ENCODE data around the gene RCE1. TPM values are rescaled to one million over a fixed set of nuclear protein-coding genes. Genes with fewer than 3 reads are reported as not detected.

RCE1 gene
- total RNA-seq, 2 experiments from 2014 or later: 19.3 to 20.6 TPM

DNA sequence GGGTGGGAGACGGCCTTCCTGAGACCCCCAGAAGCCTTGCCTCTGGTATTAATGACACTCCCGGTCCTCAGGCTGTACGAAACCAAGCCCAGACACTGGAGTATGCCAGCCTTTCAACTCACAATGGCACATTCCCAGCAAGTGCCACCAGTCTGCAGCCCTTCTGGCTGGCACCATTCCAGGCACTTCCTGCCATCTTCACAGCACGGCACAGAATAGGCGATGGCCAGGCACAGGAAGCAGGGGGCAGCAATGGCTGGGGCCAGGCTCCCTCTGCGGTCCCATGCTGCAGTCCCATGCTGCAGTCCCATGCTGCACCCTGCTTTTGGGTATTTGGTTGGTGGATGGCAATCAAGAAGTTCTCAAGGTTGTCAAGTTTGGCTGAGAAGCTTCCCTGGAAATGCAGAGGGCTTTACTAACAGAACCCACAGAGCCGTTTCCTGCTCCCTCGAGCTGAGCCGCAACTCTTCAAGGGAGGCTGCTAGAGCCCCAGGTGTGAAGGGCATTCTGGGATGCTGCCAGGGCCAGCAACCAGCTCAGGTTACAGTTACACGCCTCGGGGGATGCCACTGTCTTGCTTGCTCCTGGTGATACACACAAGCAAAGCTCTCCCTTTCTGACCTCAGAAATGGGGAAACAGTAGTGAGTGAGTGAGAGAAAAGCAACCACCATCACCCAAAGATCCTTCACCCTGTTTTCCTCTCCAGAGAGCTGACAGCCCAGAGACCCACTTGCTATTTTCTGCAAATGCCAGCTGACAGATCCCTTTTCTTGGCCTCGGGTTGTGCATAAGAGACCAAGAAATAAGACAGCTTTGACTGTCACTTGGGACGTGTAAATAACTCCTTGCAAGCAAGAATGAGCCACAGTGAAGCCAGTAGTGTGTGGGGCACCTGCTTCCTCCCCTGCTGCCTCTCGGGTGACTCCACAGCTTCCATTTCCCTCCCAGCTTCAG, 37.5 kb downstream of the RCE1 start:
- Mint-ChIP-seq H3K36me3 (ENCODE audit: low read depth) (no peaks in the 10 kb centered on the region), H3K4me3 (no peak overlapping the region), H3K9me3 (no peaks in the 10 kb centered on the region), H3K27ac (no peak overlapping the region), H3K4me1 (ENCODE audit: low read depth) (peaks cover 16% of the 10 kb centered on the region), H3K27me3 (ENCODE audit: low read depth) (no peaks in the 10 kb centered on the region)
- intact Hi-C loops (cut with micrococcal nuclease): loop anchor here (5.0 kb wide), 1 partner anchor 38 kb away; the partner anchor contains the start of gene RCE1
- DNase-seq: peak; percentile 35
- CTCF ChIA-PET: interaction anchor here (0.8 to 2.1 kb wide), 3 partner anchors 9 to 39 kb away, joined by 3 to 6 read pairs (median 4); no protein-coding TSS in a partner anchor

DNA sequence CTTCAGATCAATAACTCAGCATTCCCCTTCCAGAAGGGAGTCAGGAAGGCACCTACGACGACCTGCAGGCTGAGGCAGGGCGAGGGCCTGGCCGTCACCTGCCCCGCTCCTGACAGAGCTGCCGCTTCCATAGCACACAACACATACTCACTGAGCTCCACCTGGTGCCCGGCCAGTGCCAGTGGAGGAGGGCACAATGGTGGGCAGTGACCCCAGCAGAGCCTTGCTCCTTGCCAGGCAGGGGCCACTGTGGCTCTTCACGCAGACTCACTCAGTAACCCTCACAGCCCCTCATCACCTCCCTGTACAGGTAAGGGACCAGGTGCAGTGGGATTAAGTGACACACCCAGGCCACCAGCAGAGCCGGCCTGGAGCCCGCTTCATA, 38.2 kb downstream of the RCE1 start:
- no peak overlapping the region for H3K27ac Mint-ChIP-seq
- intact Hi-C loops (cut with micrococcal nuclease): loop anchor here (5.0 kb wide), 1 partner anchor 39 kb away; the partner anchor contains the start of gene RCE1
- CTCF ChIA-PET: interaction anchor here (0.8 to 2.1 kb wide), 4 partner anchors 10 to 39 kb away, joined by 3 to 6 read pairs (median 4); no protein-coding TSS in a partner anchor
- no peaks in the 10 kb centered on the region for H3K36me3 Mint-ChIP-seq (ENCODE audit: low read depth)
- no peaks in the 10 kb centered on the region for H3K27me3 Mint-ChIP-seq (ENCODE audit: low read depth)
- no peaks in the 10 kb centered on the region for H3K9me3 Mint-ChIP-seq
- H3K4me3 Mint-ChIP-seq: no peak overlapping the region
- DNase-seq: no peak
- H3K4me1 Mint-ChIP-seq (ENCODE audit: low read depth): peaks cover 16% of the 10 kb centered on the region

- no peaks in the 10 kb centered on the region for H3K27me3 Mint-ChIP-seq (ENCODE audit: low read depth)
- intact Hi-C loops (cut with micrococcal nuclease): loop anchor here (2.0 to 5.0 kb wide), 2 partner anchors 40 to 187 kb away; partner anchors contain the start of gene RCE1
- DNase-seq: no peak
- peaks cover 16% of the 10 kb centered on the region for H3K4me1 Mint-ChIP-seq (ENCODE audit: low read depth)
- H3K9me3 Mint-ChIP-seq: no peaks in the 10 kb centered on the region
- CTCF ChIA-PET: interaction anchor here (1.4 to 2.1 kb wide), 3 partner anchors 10 to 40 kb away, joined by 3 to 6 read pairs (median 4); no protein-coding TSS in a partner anchor
- no peaks in the 10 kb centered on the region for H3K36me3 Mint-ChIP-seq (ENCODE audit: low read depth)
- H3K4me3 Mint-ChIP-seq: no peak overlapping the region
- H3K27ac Mint-ChIP-seq: no peak overlapping the region
These were observed 38.7 kb downstream of the RCE1 start for GRCh38 chr11:66881927-66882452.

GRCh38 chr11:66882561-66883015, 39.3 kb downstream of the RCE1 start:
- Mint-ChIP-seq H3K36me3 (ENCODE audit: low read depth) (no peaks in the 10 kb centered on the region), H3K27me3 (ENCODE audit: low read depth) (no peaks in the 10 kb centered on the region), H3K4me1 (ENCODE audit: low read depth) (peaks cover 16% of the 10 kb centered on the region), H3K4me3 (no peak overlapping the region), H3K27ac (no peak overlapping the region), H3K9me3 (no peaks in the 10 kb centered on the region)
- no peak for DNase-seq
- CTCF ChIA-PET: interaction anchor here (1.0 to 1.7 kb wide), 4 partner anchors 15 to 190 kb away, joined by 3 to 4 read pairs (median 3); no protein-coding TSS in a partner anchor
- intact Hi-C loops (cut with micrococcal nuclease): loop anchor here (2.0 to 5.0 kb wide), 2 partner anchors 40 to 188 kb away; partner anchors contain the start of gene RCE1

DNA sequence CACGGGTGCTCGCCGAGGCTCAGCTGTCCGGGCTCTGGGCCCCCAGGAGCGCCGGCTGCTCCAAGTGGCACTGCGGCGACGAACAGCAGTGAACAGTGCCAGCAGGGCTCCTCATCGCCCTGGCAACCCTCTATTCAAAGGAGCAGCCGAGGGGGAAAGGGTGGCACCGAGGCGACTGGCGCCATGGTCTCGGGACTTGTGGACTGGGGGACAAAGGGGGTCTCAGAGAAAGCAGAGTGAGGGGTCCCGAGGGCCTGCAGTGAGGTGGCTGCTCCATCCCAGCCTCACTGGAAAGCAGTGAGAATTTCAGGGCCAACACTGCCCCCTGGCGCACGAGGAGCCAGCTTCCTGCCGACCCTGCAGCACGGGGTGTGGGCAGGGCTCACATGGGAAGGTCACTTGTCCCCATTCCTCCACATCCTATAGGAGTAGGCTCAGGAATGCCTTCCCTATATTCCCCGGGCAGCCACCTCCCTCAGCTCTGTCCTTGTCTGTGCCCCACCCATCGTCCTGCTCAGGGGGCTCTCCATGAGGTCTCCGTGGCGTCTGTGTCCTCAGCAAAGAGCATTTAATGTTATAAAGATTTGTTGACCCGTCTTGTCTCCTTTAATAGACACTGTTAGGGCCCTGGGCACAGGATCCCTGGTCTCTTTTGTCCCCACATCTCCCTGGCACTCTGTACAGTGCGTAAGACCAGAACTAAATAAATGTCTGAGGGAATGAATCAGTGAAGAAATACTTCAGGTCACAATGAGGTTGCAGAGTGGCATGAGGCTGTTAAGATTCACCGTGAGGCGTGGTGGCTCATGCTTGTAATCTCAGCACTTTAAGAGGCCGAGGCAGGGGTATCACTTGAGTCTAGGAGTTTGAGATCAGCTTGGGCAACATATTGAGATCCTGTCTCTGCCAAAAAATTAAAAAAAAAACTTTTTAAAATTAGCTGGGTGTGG, 40.0 kb downstream of the RCE1 start:
- no peaks in the 10 kb centered on the region for H3K27me3 Mint-ChIP-seq (ENCODE audit: low read depth)
- intact Hi-C loops (cut with micrococcal nuclease): loop anchor here (2.0 to 5.0 kb wide), 2 partner anchors 41 to 188 kb away; partner anchors contain the start of gene RCE1
- H3K27ac Mint-ChIP-seq: no peak overlapping the region
- CTCF ChIA-PET: interaction anchor here (0.6 to 1.4 kb wide), 8 partner anchors 9 to 191 kb away, joined by 3 to 5 read pairs (median 3); no protein-coding TSS in a partner anchor
- peak; percentile 79 for DNase-seq
- peaks cover 16% of the 10 kb centered on the region for H3K4me1 Mint-ChIP-seq (ENCODE audit: low read depth)
- H3K4me3 Mint-ChIP-seq: no peak overlapping the region
- H3K36me3 Mint-ChIP-seq (ENCODE audit: low read depth): no peaks in the 10 kb centered on the region
- no peaks in the 10 kb centered on the region for H3K9me3 Mint-ChIP-seq

GRCh38 chr11:66884443-66884842, 41.2 kb downstream of the RCE1 start:
- no peaks in the 10 kb centered on the region for H3K36me3 Mint-ChIP-seq (ENCODE audit: low read depth)
- CTCF ChIA-PET: interaction anchor here (0.5 to 1.4 kb wide), 6 partner anchors 8 to 192 kb away, joined by 3 to 5 read pairs (median 4); no protein-coding TSS in a partner anchor
- no peak for DNase-seq
- H3K4me1 Mint-ChIP-seq (ENCODE audit: low read depth): peaks cover 16% of the 10 kb centered on the region
- no peaks in the 10 kb centered on the region for H3K9me3 Mint-ChIP-seq
- H3K4me3 Mint-ChIP-seq: no peak overlapping the region
- intact Hi-C loops (cut with micrococcal nuclease): loop anchor here (5.0 kb wide), 1 partner anchor 42 kb away; the partner anchor contains the start of gene RCE1
- no peaks in the 10 kb centered on the region for H3K27me3 Mint-ChIP-seq (ENCODE audit: low read depth)
- no peak overlapping the region for H3K27ac Mint-ChIP-seq

DNA sequence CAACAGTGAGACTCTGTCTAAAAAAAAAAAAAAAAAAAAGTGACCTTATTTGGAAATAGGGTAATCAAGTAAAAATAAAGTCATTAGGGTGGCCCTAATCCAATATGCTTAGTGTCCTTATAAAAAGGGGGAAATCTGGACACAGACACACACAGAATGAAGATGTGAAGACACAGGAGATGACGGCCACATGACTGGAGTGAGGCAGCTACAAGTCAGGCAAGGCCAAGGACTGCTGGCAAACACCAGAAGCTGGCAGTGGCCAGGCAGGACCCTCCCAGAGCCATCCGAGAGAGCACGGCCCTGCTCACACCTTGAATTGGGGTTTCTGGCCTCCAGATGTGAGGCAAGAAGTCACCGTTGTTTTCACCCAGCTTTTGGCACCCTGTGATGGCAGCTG, 42.2 kb downstream of the RCE1 start:
- no peaks in the 10 kb centered on the region for H3K27me3 Mint-ChIP-seq (ENCODE audit: low read depth)
- intact Hi-C loops (cut with micrococcal nuclease): no loop called here
- CTCF ChIA-PET: no interaction called here
- H3K4me3 Mint-ChIP-seq: no peak overlapping the region
- no peaks in the 10 kb centered on the region for H3K9me3 Mint-ChIP-seq
- no peaks in the 10 kb centered on the region for H3K36me3 Mint-ChIP-seq (ENCODE audit: low read depth)
- no peak for DNase-seq
- peaks cover 11% of the 10 kb centered on the region for H3K4me1 Mint-ChIP-seq (ENCODE audit: low read depth)
- H3K27ac Mint-ChIP-seq: no peak overlapping the region

DNA sequence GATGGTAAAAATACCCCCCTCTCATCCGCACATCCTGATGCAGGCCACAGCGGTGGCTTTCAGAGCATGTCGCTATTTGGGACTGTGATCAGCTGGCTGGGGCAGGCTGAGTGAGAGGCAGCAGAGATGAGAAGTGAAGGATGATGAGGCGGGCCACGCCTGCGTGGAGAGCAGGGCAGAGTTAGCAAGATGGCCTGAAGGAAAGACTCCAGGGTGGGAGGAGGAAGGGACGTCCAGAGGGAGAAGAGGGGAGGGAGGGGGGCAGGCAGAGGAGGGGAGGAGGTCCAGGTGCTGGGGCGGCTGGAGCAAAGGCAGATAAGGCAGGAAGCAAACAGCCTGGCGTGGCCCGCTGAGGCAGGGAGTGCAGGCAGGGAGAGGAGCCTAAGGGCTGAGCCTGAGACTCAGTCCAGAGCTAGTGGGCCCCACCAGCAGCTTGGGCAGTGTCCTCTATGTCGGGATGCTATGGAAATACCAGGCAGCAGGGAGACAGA, 42.8 kb downstream of the RCE1 start:
- Mint-ChIP-seq H3K36me3 (ENCODE audit: low read depth) (no peaks in the 10 kb centered on the region), H3K9me3 (no peaks in the 10 kb centered on the region), H3K27ac (no peak overlapping the region), H3K27me3 (ENCODE audit: low read depth) (no peaks in the 10 kb centered on the region), H3K4me3 (no peak overlapping the region), H3K4me1 (ENCODE audit: low read depth) (peaks cover 5% of the 10 kb centered on the region)
- DNase-seq: no peak
- CTCF ChIA-PET: no interaction called here
- intact Hi-C loops (cut with micrococcal nuclease): no loop called here

DNA sequence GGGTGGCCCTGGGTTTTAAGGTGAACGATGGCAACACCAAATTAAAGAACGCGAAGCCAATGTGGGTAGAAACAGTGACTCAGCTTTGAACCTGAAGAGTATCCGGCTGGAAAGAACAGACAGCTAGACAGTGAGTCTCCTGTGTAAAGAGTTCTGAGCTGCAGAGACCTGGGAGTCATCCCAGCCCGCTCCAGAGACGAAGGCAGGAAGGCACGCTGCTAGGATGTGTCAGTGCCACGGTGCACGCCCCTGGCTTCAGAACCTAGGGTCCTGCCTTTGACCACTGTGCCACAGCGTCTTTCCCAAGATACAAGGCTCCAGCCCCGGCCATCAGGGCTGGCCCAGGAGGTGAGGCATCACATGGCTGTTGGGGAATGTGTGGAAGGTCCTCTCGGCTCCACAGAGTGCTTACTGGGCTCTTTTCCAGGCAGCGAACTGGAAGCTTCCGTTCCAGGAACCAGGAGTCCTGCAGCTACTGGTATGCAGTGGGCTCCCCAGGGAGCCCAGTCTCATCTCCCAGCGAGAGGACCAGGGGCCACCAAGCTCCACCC, 43.5 kb downstream of the RCE1 start:
- Mint-ChIP-seq H3K27me3 (ENCODE audit: low read depth) (no peaks in the 10 kb centered on the region), H3K4me3 (no peak overlapping the region), H3K9me3 (no peaks in the 10 kb centered on the region), H3K27ac (no peak overlapping the region), H3K4me1 (ENCODE audit: low read depth) (peaks cover under 1% of the 10 kb centered on the region), H3K36me3 (ENCODE audit: low read depth) (no peaks in the 10 kb centered on the region)
- DNase-seq: no peak
- CTCF ChIA-PET: no interaction called here
- intact Hi-C loops (cut with micrococcal nuclease): no loop called here

DNA sequence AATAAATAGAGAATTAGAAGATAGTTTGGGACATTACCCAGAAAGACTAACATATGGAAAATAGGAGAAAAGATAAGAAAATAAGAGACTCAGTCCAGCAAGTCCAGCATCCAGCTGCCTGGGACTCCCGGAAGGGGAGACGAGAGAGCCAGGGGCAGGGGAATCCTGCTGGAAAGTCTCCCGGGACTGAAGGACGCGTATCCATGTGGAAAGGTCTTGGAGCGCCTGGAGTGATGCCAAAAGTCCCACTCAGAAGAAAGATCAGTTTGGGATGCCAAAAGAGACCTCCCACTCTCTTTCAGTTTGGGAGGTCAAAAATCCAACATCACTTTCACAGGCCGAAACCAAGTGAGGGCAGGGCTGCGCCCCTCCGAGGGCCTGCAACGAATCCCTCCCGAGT, 44.3 kb downstream of the RCE1 start:
- Mint-ChIP-seq H3K36me3 (ENCODE audit: low read depth) (no peaks in the 10 kb centered on the region), H3K4me1 (ENCODE audit: low read depth) (peaks cover 8% of the 10 kb centered on the region), H3K27ac (no peak overlapping the region), H3K9me3 (no peaks in the 10 kb centered on the region), H3K27me3 (ENCODE audit: low read depth) (no peaks in the 10 kb centered on the region), H3K4me3 (no peak overlapping the region)
- intact Hi-C loops (cut with micrococcal nuclease): no loop called here
- no peak for DNase-seq
- CTCF ChIA-PET: no interaction called here

DNA sequence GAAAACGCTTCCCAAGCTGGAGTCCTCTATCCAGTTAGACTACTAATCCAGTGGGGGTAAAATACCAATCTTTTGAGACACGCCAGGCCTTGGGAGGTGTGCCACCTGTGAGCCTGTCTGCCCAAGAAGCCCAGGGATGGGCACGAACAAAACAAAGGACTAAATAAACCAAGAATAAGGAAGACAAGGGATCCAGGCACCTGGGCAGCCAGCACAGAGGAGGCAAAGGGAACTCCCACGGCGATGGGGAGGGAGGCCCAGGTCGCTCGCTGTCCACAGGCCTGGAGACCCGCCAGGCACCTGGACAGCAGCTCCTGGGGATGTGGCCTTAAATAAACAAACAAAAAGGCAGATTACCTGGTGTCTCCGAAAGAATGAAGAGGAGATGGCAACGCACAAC, 45.0 kb downstream of the RCE1 start:
- H3K27me3 Mint-ChIP-seq (ENCODE audit: low read depth): no peaks in the 10 kb centered on the region
- CTCF ChIA-PET: interaction anchor here (0.6 kb wide), 1 partner anchor 51 kb away, joined by 3 read pairs; no protein-coding TSS in a partner anchor
- no peaks in the 10 kb centered on the region for H3K36me3 Mint-ChIP-seq (ENCODE audit: low read depth)
- no peaks in the 10 kb centered on the region for H3K9me3 Mint-ChIP-seq
- no peak overlapping the region for H3K4me3 Mint-ChIP-seq
- no peak for DNase-seq
- intact Hi-C loops (cut with micrococcal nuclease): no loop called here
- peaks cover 8% of the 10 kb centered on the region for H3K4me1 Mint-ChIP-seq (ENCODE audit: low read depth)
- no peak overlapping the region for H3K27ac Mint-ChIP-seq

All from activated naive CD4-positive, alpha-beta T cell treated with anti-CD3 and anti-CD28 coated beads for 36 hours (primary cell).